K562 (cell line): ENCODE measurements around the gene PPP1CA. TPM values are rescaled to one million over a fixed set of nuclear protein-coding genes. Genes with fewer than 3 reads are reported as not detected.

Source experiments
- ARNT ChIP-seq, 2 experiments: fragments of 450-650 bp; IDR thresholded peaks; 2 replicates each; pipeline ENCODE4 v1.6.1; 2016; ENCODE audit warnings: mild to moderate bottlenecking in 1 of 2
- CBX5 ChIP-seq: IDR thresholded peaks from 2 replicates; pipeline ENCODE4 v1.6.1; 2014; ENCODE audit warnings: low read depth, borderline replicate concordance
- CSDE1 ChIP-seq, 2 experiments: fragments of 450-650 bp; IDR thresholded peaks; 2 replicates each; pipeline ENCODE4 v1.6.1; 2016; ENCODE audit warnings: mild to moderate bottlenecking in 1 of 2
- DIDO1 ChIP-seq: fragments of 450-650 bp; IDR thresholded peaks from 2 replicates; pipeline ENCODE4 v1.6.1; 2016; ENCODE audit warnings: low read depth, missing biosample characterization, missing genetic modification characterization
- FOXA1 ChIP-seq: fragments of 450-650 bp; IDR thresholded peaks from 2 replicates; pipeline ENCODE4 v1.6.1; 2016; ENCODE audit warnings: mild to moderate bottlenecking, borderline replicate concordance
- GTF2F1 ChIP-seq: IDR thresholded peaks from 2 replicates; pipeline ENCODE4 v1.6.1; 2011; ENCODE audit warnings: low read depth, low read length, improper control_type of control experiment
- GTF3C2 ChIP-seq: IDR thresholded peaks from 3 replicates; pipeline ENCODE4 v1.6.1; 2011; ENCODE audit warnings: borderline replicate concordance, mild to moderate bottlenecking, moderate library complexity; ENCODE audit not compliant: insufficient read length; ENCODE audit errors: extremely low read depth
- LCOR ChIP-seq: sonication (generic); formaldehyde crosslinking; IDR thresholded peaks from 2 replicates; pipeline ENCODE4 v1.8.0; 2022; ENCODE audit warnings: mild to moderate bottlenecking, missing genetic modification reagents
- MCM3 ChIP-seq: fragments of 450-650 bp; IDR thresholded peaks from 2 replicates; pipeline ENCODE4 v1.6.1; 2016
- NCOA4 ChIP-seq: fragments of 450-650 bp; IDR thresholded peaks from 2 replicates; pipeline ENCODE4 v1.6.1; 2018; ENCODE audit warnings: mild to moderate bottlenecking; ENCODE audit not compliant: partially characterized antibody
- NCOA6 ChIP-seq: fragments of 450-650 bp; IDR thresholded peaks from 2 replicates; pipeline ENCODE4 v1.6.1; 2017; ENCODE audit warnings: mild to moderate bottlenecking
- NONO ChIP-seq, 2 experiments: fragments of 200-400 bp in 1 of 2; fragments of 450-650 bp in 1 of 2; formaldehyde crosslinking in 1 of 2; IDR thresholded peaks; 2 replicates each; pipeline ENCODE4 v1.6.1; 2017; ENCODE audit warnings: low read depth in 2 of 2, mild to moderate bottlenecking in 2 of 2, moderate library complexity in 2 of 2, low read length in 1 of 2
- POLR2G ChIP-seq: fragments of 200-400 bp; formaldehyde crosslinking; IDR thresholded peaks from 2 replicates; pipeline ENCODE4 v1.6.1; 2017; ENCODE audit warnings: low read depth, mild to moderate bottlenecking, antibody characterized with exemption, low read length, moderate library complexity
- POU5F1 ChIP-seq: fragments of 150-350 bp; IDR thresholded peaks from 2 replicates; pipeline ENCODE4 v1.6.1; 2014; ENCODE audit warnings: borderline replicate concordance, low read length, low read depth, mild to moderate bottlenecking; ENCODE audit not compliant: partially characterized antibody
- RBM34 ChIP-seq: fragments of 200-400 bp; formaldehyde crosslinking; IDR thresholded peaks from 2 replicates; pipeline ENCODE4 v1.6.1; 2018; ENCODE audit warnings: low read length, borderline replicate concordance; ENCODE audit not compliant: insufficient read depth
- SRF ChIP-seq, 2 experiments: fragments of 250-450, 450-650 bp in 1 of 2; sonication (Bioruptor Pico) in 1 of 2; sonication (generic) in 1 of 2; formaldehyde crosslinking; IDR thresholded peaks; 2 replicates each; pipeline versions ENCODE4 v1.5.0 to v1.5.1; 2020 to 2022; ENCODE audit warnings: mild to moderate bottlenecking in 1 of 2, missing genetic modification reagents in 1 of 2
- THRB ChIP-seq: fragments of 450-650 bp; formaldehyde crosslinking; conservative IDR thresholded peaks from 2 replicates; pipeline ENCODE4 v1.4.0; 2022; ENCODE audit warnings: mild to moderate bottlenecking, missing genetic modification characterization
- VEZF1 ChIP-seq: fragments of 200-800 bp; sonication (Bioruptor generic); IDR thresholded peaks from 2 replicates; pipeline ENCODE4 v1.6.1; 2017; ENCODE audit warnings: missing genetic modification characterization, missing compliant biosample characterization
- ZNF41 ChIP-seq: fragments of 250-450 bp; sonication (Bioruptor Pico); conservative IDR thresholded peaks from 2 replicates; pipeline ENCODE4 v1.4.0; 2020; ENCODE audit warnings: mild to moderate bottlenecking
- ZNF507 ChIP-seq: conservative IDR thresholded peaks from 2 replicates; pipeline ENCODE4 v1.6.1; 2017; ENCODE audit warnings: missing genetic modification characterization, missing compliant biosample characterization
- ZSCAN32 ChIP-seq: fragments of 450-650 bp; formaldehyde crosslinking; IDR thresholded peaks from 2 replicates; pipeline ENCODE4 v1.4.0; 2020; ENCODE audit warnings: mild to moderate bottlenecking, moderate library complexity
- polyA plus RNA-seq, 8 experiments: library from polyadenylated mRNA; depleted of rRNA in 4 of 8; stranded (reverse) in 5 of 8; unstranded in 3 of 8; fragments of >200 nt; fragmentation: Nextera tagmentation in 2 of 8; fragmentation: Illumina TruSeq in 1 of 8; extraction: Ambion mirVana in 2 of 8; extraction: Trizol in 1 of 8; gene quantifications; 2 replicates each; pipeline versions ENCODE4 v1.2.1 to v1.2.3, GENCODE V29; 2011 to 2014; ENCODE audit warnings: inconsistent platforms in 1 of 8, missing spikeins in 1 of 8
- total RNA-seq, 7 experiments: library from RNA; depleted of rRNA in 6 of 7; stranded (reverse); fragments of >200 nt in 6 of 7; fragmentation: Illumina TruSeq in 2 of 7; extraction: Trizol in 2 of 7; gene quantifications; 2 replicates each; pipeline versions ENCODE4 v1.2.1 to v1.2.3, GENCODE V29; 2011 to 2021; ENCODE audit warnings: low replicate concordance in 1 of 7

The PPP1CA gene
- total and polyA plus RNA-seq, 9 of the 15 experiments (the other 6 are each of a cell fraction or from before 2014, with no cell fraction given) = 18.2 to 242 (median 188) TPM

GRCh38 chr11:67420646-67421429, 19.2 kb upstream of the PPP1CA start (continued):
- TF ChIP-seq ZNF41 (no peak), NCOA4 (no peak), GTF3C2 (no peak), RBM34 (no peak), MCM3 (no peak), ZNF507 (no peak), CBX5 (no peak), FOXA1 (no peak), ZSCAN32 (no peak), POLR2G (peak; percentile 89), SRF (CRISPR knock-in tag; IDR thresholded peaks at IDR 0.05) (no peak), CSDE1 (IDR thresholded peaks at IDR 0.05) (no peak), POU5F1 (no peak), NONO (IDR thresholded peaks at IDR 0.05; ENCODE audit: low read depth in 2 of 2, low read length in 1 of 2) (peak in 1 of 2 experiments; percentile 78; a peak in 2 of 4 replicates), DIDO1 (no peak), ARNT (IDR thresholded peaks at IDR 0.05) (no peak), NCOA6 (no peak), THRB (CRISPR knock-in tag) (no peak), VEZF1 (CRISPR knock-in tag) (peak; percentile 57), LCOR (CRISPR knock-in tag) (no peak), GTF2F1 (peak; percentile 73; the same call in 1 of the 2 replicates)
